OCI-LY1 (cell line): ENCODE data around the gene EPM2A.

Experiments used
- H2AFZ ChIP-seq: fragments of 200-600 bp; sonication (generic), shearing (Covaris generic); 2 replicates; pipeline ENCODE4 v1.6.0; 2014; ENCODE audit warnings: antibody characterized with exemption, mild to moderate bottlenecking, low read length
- H3F3A ChIP-seq: fragments of 200-600 bp; sonication (generic), shearing (Covaris generic); 2 replicates; pipeline ENCODE4 v1.6.0; 2014; ENCODE audit warnings: mild to moderate bottlenecking, antibody characterized with exemption, low read length, moderate library complexity; ENCODE audit not compliant: insufficient read depth
- H3K27ac ChIP-seq: fragments of 200-600 bp; sonication (generic); 2 replicates; pipeline ENCODE4 v1.5.1; 2014; ENCODE audit warnings: low read length, mixed run types, mild to moderate bottlenecking, low read depth; ENCODE audit not compliant: poor library complexity, severe bottlenecking
- H3K27me3 ChIP-seq: fragments of 200-600 bp; sonication (generic); 2 replicates; pipeline ENCODE4 v1.6.0; 2014; ENCODE audit warnings: antibody characterized with exemption, mild to moderate bottlenecking, low read length, moderate library complexity; ENCODE audit not compliant: insufficient read depth
- H3K36me3 ChIP-seq: fragments of 200-600 bp; sonication (generic); 2 replicates; pipeline ENCODE4 v1.6.1; 2014; ENCODE audit warnings: mild to moderate bottlenecking, antibody characterized with exemption, low read length, moderate library complexity, mixed read lengths; ENCODE audit not compliant: insufficient read depth
- H3K4me1 ChIP-seq: fragments of 200-600 bp; sonication (generic); 2 replicates; pipeline ENCODE4 v1.5.1; 2014; ENCODE audit warnings: mild to moderate bottlenecking, low read length, moderate library complexity; ENCODE audit not compliant: insufficient read depth, severe bottlenecking
- H3K4me2 ChIP-seq: fragments of 200-600 bp; sonication (generic), shearing (Covaris generic); 2 replicates; pipeline ENCODE4 v1.6.1; 2014; ENCODE audit warnings: low read length
- H3K4me3 ChIP-seq: fragments of 200-600 bp; sonication (generic); 2 replicates; pipeline ENCODE4 v1.5.1; 2014; ENCODE audit warnings: low read length, low read depth, mild to moderate bottlenecking, mixed read lengths; ENCODE audit not compliant: poor library complexity, severe bottlenecking
- H3K79me2 ChIP-seq: fragments of 200-600 bp; shearing (Covaris generic); 2 replicates; pipeline ENCODE4 v1.6.1; 2016; ENCODE audit warnings: mixed run types, low read length, mixed read lengths; ENCODE audit not compliant: insufficient read depth
- H3K9ac ChIP-seq: fragments of 200-600 bp; sonication (generic), shearing (Covaris generic); 2 replicates; pipeline ENCODE4 v1.6.1; 2014; ENCODE audit warnings: mild to moderate bottlenecking, low read length, mixed read lengths
- H3K9me2 ChIP-seq: fragments of 200-600 bp; sonication (generic), shearing (Covaris generic); 2 replicates; pipeline ENCODE4 v1.6.1; 2014; ENCODE audit warnings: low read depth, mild to moderate bottlenecking, low read length, mixed read lengths
- H3K9me3 ChIP-seq: fragments of 200-600 bp; shearing (Covaris generic); 2 replicates; pipeline ENCODE4 v1.6.1; 2014; ENCODE audit warnings: low read length, mixed read lengths
- H4K20me1 ChIP-seq: fragments of 200-600 bp; sonication (generic), shearing (Covaris generic); 2 replicates; pipeline ENCODE4 v1.6.0; 2016; ENCODE audit warnings: mild to moderate bottlenecking, low read length; ENCODE audit not compliant: insufficient read depth
- CTCF ChIP-seq: fragments of 200-600 bp; sonication (generic), shearing (Covaris generic); IDR thresholded peaks from 2 replicates; pipeline ENCODE4 v1.5.1; 2017; ENCODE audit warnings: mild to moderate bottlenecking, antibody characterized with exemption, low read length, moderate library complexity, mixed read lengths
- EZH2 ChIP-seq: fragments of 200-600 bp; sonication (generic), shearing (Covaris generic); IDR thresholded peaks from 2 replicates; pipeline ENCODE4 v1.8.0; 2017; ENCODE audit warnings: borderline replicate concordance, mixed run types, mild to moderate bottlenecking, antibody characterized with exemption, low read length, moderate library complexity, mixed read lengths

EPM2A gene

GRCh38 chr6:145772846-145773245 is 37.5 kb upstream of the EPM2A start:
- H4K20me1 ChIP-seq, result no peaks in the 10 kb centered on the region
- H3K36me3 ChIP-seq, result no peaks in the 10 kb centered on the region
- no peaks in the 10 kb centered on the region for H3K4me1 ChIP-seq
- no peak overlapping the region for H3K4me3 ChIP-seq
- H3K79me2 ChIP-seq, result no peaks in the 10 kb centered on the region
- H3K27me3 ChIP-seq, result no peaks in the 10 kb centered on the region
- H2AFZ ChIP-seq, result no peak overlapping the region
- H3K9me2 ChIP-seq, result no peaks in the 10 kb centered on the region
- no peaks in the 10 kb centered on the region for H3F3A ChIP-seq
- TF ChIP-seq CTCF, result no peak
- TF ChIP-seq EZH2, result no peak
- H3K4me2 ChIP-seq, result no peak overlapping the region
- H3K9me3 ChIP-seq, result no peaks in the 10 kb centered on the region
- no peak overlapping the region for H3K27ac ChIP-seq
- H3K9ac ChIP-seq, result no peak overlapping the region

- Histone ChIP-seq H3K27me3 (no peaks in the 10 kb centered on the region), H3K4me2 (no peak overlapping the region), H3K9ac (no peak overlapping the region), H3K36me3 (no peaks in the 10 kb centered on the region), H2AFZ (no peak overlapping the region), H3K4me1 (peaks cover 17% of the 10 kb centered on the region), H3K9me3 (no peaks in the 10 kb centered on the region), H3K27ac (no peak overlapping the region), H4K20me1 (no peaks in the 10 kb centered on the region), H3K9me2 (no peaks in the 10 kb centered on the region), H3F3A (no peaks in the 10 kb centered on the region), H3K4me3 (no peak overlapping the region), H3K79me2 (no peaks in the 10 kb centered on the region)
- TF ChIP-seq EZH2, result no peak
- no peak for TF ChIP-seq CTCF
These were observed 30.1 kb upstream of the EPM2A start for GRCh38 chr6:145765449-145765848.

GRCh38 chr6:145763742-145764141 is 28.4 kb upstream of the EPM2A start:
- H3K36me3 ChIP-seq, result no peaks in the 10 kb centered on the region
- peaks cover 17% of the 10 kb centered on the region for H3K4me1 ChIP-seq
- no peak overlapping the region for H3K4me2 ChIP-seq
- TF ChIP-seq CTCF (no peak), EZH2 (no peak)
- no peaks in the 10 kb centered on the region for H3K27me3 ChIP-seq
- 0 out of 2 replicates have a peak overlapping the region, but pooled peaks have one; percentile 45 for H2AFZ ChIP-seq
- H3K9ac ChIP-seq, result no peak overlapping the region
- H3K27ac ChIP-seq, result no peak overlapping the region
- no peak overlapping the region for H3K4me3 ChIP-seq
- H3K79me2 ChIP-seq, result no peaks in the 10 kb centered on the region
- H4K20me1 ChIP-seq, result no peaks in the 10 kb centered on the region
- no peaks in the 10 kb centered on the region for H3K9me2 ChIP-seq
- H3F3A ChIP-seq, result no peaks in the 10 kb centered on the region
- H3K9me3 ChIP-seq, result no peaks in the 10 kb centered on the region
